Measurements from ENCODE around the gene ITPKB.

Gene ITPKB

DNA sequence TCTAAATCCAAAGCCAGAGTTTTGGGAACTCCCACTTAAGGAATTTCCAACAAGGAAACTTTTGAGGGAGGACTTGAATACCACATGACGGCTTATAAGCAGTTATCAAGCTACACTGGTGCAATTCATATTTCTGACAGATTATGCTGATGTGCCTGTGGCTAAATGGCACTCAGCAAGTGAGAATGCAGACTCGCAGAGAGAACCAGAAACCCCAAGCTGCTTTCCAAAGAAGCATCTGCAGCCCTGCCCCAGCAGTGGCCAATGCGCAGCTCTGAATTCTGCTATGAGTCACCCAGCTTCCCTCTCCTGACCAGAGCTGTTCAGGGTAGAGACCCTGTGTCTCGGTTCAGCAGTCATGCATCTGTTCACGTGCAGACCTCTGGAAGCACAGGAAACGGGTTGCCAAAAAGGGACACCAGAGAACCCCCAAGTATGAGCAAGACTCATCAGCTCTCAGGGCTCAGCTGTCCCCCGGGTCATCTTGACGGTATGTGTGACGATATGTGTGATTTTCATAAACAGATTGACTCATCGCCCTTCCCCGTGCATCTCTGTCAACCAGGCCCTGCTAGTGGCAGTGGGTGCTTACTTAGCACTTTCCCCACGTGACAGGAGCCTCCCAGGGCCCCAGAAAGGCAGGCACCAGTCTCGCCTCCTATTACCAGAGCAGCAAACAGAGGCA is 76.3 kb downstream of the ITPKB start:
- DNase-seq = peak; percentile 87 to 91

DNA sequence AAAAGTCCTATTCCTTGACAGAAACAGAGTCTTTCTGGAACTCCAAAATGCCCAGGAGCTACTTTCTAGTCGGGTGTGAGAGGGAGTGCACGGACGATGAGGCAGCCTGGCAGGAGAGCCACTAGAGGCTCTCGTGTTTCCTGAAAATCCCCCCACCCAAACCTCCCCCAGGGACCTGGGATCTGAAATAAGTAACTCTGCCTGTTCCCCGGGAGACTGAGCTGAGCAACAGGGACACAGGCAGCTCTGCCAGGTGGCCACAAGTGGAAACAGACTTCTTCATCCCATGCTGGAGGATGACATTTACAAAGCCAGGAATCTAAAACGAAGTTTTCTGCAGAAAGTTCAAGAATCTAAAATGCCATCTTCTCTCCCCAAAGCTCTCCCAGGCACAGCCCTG is 77.1 kb downstream of the ITPKB start:
- DNase-seq = no peak

DNA sequence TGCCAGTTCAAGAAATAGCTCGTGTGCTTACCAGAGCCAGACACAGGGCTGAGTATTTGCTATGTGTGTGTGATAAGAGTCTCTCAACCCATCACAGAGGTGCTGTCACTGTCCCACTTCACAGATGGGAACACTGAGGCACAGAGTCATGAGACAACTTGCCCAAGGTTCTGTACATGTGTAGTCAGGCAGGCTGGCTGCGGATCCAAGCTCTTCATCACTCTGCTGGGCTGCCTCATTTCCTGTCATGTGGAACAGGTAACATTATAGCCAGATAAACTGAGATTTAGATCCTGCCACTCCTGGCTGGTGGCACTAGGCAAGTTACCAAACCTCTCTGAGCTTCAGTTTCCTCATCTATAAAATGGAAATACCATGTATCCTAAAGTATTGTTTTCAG is 77.8 kb downstream of the ITPKB start:
- DNase-seq = no peak

DNA sequence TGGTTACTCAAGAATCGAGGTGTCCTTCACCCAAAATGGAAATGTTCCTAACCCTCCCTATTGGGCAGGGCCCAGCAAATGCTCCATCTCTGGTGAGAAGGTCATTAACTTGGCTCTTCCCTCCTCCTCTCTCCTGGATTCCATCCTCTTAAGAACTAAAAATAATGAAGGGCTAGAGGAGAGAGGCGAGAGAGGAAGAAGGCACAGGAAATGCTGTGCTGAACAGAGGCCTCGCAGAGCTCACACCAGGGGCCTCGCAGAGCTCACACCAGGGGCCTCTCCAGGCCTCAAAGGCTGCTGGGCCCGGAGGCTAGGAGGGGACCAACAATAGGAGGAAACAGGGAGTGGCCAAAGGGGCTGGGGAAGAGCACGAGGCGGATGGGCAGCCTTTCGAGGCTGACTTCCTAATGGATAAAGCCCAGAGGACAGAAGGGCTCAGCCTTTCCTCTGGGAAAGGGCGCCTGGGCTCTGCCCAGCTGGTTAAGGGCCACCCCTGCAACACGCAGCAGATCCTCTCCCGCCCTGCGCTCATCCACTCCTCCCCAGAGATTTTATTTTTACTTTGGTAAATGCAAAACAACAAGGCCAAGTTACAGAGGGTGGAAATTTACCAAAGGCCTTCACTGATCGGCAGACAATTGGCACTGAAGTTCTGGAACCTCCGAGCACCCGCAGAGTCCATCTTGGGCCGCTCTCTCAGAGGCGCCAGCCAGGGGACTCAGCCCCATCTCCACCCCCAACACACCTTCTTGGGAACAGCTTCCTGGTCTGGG is 78.5 kb downstream of the ITPKB start:
- DNase-seq = no peak

- DNase-seq = no peak
Observed at GRCh38 chr1:226659641-226660040, 79.4 kb downstream of the ITPKB start.

DNA sequence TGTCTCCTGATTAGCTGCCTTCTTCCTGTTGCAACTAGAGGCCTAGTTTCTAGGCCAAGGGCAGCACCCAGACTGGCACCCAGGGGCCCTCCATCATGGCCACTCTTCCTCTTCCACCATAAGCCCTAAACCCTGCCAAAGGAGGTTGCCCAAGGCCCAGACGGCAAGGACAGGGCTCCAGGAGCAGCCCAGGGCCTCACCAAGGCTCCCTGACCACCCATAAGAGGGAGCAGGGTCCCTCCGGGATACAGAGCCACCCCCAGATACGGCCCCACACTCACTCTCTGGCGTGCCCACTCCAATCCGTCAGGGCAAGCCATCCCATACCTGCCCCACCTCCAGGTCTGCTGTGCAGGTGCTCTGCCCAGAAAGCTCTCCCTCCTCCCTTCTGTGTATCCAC is 79.9 kb downstream of the ITPKB start:
- no peak for DNase-seq

GRCh38 chr1:226658546-226659125 is 80.4 kb downstream of the ITPKB start:
- DNase-seq = no peak

GRCh38 chr1:226657895-226658545 is 81.1 kb downstream of the ITPKB start:
- no peak for DNase-seq

DNA sequence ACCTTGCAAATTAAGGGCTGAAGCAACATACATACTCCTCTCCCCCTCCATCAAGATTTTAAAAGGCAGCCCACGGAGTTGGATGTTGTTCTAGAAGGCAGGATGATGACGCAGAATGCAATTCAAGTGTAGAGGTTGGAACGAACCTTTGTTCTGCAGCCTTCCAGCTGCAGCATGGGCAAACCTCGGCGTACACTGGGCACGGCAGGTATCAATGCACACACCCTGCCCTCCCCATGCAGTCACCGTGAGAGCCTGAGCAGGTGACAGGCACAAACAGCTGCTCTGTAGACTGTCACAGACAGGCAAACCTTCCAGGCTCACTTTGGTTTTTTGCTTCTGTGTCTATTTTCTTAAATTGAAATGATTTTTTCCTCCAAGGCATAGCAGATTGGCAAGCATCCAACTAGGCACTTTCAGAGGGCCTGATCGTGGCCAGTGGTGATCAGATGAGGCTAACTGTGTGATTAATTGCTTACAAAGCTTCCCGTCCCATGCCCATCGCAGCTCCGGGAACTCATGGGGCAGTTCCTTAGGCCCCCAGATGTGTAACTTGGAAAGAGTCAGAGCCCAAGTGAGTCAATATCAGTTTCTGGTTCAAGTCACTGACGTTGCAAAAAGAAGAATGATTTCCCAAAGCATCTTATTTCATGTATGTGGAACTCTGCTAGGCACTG is 82.3 kb downstream of the ITPKB start:
- peak in 1 of 2 donors; percentile 36 for DNase-seq

DNA sequence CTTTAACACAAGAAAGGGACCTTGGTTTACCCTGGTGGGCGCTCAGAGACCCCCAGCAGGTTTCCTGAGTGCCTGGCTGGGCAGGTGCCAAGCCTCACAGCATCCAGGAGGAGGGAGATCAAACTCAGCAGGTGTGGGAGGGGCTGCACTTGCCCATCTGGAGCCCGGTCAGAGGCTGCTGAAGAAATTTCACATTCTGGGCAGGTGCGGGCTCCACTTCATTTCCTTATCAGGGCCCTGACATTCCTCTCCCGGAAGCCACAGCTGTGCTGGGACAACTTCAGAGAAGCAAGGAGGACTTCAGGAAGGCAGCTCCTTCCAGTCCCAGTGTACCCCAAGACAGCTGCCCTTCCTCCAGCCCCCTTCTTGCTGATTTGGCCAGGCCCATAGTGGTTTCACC is 82.9 kb downstream of the ITPKB start:
- DNase-seq = no peak

- DNase-seq = peak in 1 of 2 donors; percentile 31
Observed at GRCh38 chr1:226655251-226656163, 83.6 kb downstream of the ITPKB start.

DNA sequence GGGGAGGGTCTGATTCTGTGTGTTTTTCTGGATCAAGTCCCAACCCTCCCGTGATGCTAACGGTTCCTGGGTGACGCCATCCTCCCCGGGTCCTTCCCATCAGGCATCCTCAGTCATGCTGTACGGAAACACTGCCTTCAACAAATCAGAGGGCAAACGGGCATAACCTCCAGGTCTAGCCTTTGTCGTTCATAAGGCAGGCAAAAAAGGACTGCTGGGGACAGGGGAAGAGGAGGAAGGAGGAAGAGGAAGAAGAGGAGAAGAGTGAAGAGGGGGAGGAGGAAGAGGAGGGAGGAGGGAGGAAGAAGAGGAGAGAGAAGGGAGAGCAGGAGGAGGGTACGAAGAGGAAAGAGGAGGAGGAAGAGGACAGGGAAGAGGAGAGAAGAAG is 84.4 kb downstream of the ITPKB start:
- no peak for DNase-seq

GRCh38 chr1:226654046-226654667 is 84.9 kb downstream of the ITPKB start:
- DNase-seq = no peak

DNA sequence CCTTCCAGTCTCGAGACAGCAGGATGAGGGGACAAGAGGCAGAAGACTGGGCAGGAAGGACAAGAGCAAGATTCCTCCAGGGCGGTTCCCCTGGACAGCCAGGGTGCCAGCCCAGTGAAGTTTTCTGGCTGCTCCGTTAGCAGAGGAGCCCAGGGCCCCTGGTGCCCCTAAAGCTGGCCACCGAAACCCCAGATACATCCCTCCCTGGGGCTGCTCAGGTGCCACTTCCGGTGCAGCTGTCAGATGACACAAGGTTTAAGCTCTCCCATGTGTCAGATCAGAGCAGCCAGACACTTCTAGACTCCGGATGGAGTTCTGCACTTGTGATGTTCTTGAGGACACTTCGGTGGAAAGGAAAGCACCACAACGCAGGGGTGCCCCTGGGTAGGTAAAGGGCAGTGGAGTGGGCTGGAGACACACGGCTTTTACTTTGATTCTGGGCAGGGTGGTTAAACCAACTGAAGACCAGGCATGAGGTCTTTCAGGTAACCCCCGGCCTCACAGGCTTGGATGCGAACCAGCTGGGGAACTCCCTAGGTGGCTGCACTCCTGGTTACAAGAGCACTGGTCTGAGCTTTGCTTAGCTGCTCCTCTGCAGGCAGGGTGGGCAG is 85.7 kb downstream of the ITPKB start:
- peak; percentile 68 to 80 for DNase-seq

- DNase-seq = no peak
Observed at GRCh38 chr1:226652613-226653012, 86.5 kb downstream of the ITPKB start.

DNA sequence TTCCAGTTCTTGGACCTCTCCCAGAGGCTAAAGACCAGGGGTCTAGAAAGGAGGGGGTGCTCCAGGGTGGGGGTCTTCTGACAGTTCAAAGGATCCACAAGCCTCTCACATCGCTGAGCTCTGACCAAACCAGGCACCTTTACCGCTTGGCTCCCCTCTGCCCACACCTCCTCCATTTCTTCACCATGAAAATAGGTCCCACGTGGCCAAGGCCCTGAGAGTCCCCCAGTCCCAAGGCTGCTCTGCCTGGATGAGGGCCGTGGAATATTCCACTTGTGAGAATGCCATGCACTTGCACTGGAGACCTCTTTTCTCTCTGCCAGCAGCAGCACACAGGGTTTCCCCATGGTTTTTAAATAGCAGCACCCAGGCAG is 87.4 kb downstream of the ITPKB start:
- DNase-seq = no peak

DNA sequence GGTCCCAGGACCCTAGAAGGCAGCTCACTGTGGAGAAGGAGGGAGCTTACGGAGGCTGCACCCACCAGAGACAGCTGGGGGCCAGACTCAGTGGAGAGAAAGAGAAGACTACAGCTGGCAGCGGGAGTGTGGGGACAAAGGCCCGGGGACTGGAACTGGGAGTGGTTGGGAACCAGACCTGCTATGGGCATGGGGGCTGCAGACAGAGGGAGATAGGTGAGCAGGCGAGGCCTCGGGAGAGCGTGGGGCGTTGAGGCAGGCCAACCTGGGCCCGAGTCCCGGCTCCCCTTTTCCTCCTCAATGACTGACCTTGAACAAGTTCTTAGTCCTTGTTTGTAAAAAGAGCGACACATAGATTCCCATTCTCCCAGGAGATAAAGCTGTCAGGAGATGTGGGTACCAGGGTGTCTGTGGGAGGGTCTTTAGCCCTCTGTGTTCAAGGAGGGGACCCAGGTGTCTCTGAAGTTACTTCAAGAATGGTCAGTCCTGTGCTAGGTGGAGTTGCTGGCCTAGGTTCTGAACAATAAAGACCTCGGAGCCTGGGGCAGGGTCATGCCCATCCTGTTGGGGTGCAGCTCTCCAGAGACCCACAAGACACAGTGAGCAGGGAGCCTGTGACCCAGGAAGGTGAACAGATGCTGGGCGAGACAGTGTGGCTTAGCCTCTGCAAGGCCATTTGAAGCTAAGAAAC is 87.9 kb downstream of the ITPKB start:
- no peak for DNase-seq

GRCh38 chr1:226650236-226650841 is 88.7 kb downstream of the ITPKB start:
- no peak for DNase-seq

- DNase-seq = peak; percentile 37 to 50
Observed at GRCh38 chr1:226649780-226650179, 89.3 kb downstream of the ITPKB start.

DNA sequence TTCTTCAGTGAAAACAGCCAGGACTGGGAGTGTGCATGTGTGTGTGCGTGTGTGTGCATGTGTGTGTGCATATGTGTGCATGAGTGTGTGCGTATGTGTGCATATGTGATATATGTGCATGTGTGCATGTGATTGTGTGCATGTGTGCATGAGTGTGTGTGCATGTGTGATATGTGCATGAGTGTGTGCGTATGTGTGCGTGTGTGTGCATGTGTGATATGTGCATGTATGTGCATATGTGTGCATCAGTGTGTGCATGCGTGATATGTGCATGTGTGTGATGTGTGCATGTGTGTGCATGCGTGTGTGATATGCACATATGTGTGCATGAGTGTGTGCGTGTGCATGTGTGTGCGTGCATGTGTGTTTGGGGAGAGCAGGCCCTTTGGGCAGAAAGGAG is 89.8 kb downstream of the ITPKB start:
- DNase-seq = no peak

Data from CD4-positive, alpha-beta T cell treated with Interferon alpha-2 for 1 hour (primary cell).